IMR-90 (cell line): ENCODE measurements around the gene VWA7. TPM values are rescaled to one million over a fixed set of nuclear protein-coding genes. Genes with fewer than 3 reads are reported as not detected.

Source experiments
- ATAC-seq: fragments of 200-7000 bp; cut with Tn5 transposase; 2 replicates; pipeline ENCODE4 v1.9.1; 2020; ENCODE audit warnings: low read depth, mild to moderate bottlenecking, moderate library complexity
- BruUV-seq: library from RNA; stranded (reverse); fragments of 400-500 nt; replicated peaks from 2 replicates; lab custom pipeline; 2021; lab: Mats Ljungman, UMichigan
- CTCF ChIA-PET: fragments of 300-600 bp; formaldehyde crosslinking; extraction: SDS; loops from one replicate; lab custom pipeline; 2021; ENCODE audit warnings: antibody characterized with exemption; lab: Yijun Ruan, JAX
- POLR2A ChIA-PET: fragments of 300-600 bp; sonication (Branson Sonifier 250); formaldehyde crosslinking; loops from one replicate; lab custom pipeline; 2022; ENCODE audit warnings: antibody characterized with exemption; ENCODE audit not compliant: unreplicated experiment; lab: Charles Lee
- DNase-seq: peaks from one replicate; pipeline ENCODE4 v3.0.0; 2013
- H2AFZ ChIP-seq: replicated peaks from 2 replicates; pipeline ENCODE3; 2013; ENCODE audit warnings: low read length, mild to moderate bottlenecking; ENCODE audit not compliant: poor library complexity
- H2AK5ac ChIP-seq: 2 replicates; pipeline ENCODE4 v1.6.1; 2013; ENCODE audit warnings: low read depth, low read length, inconsistent platforms
- H2AK9ac ChIP-seq: replicated peaks from 2 replicates; pipeline ENCODE3; 2013; ENCODE audit warnings: mild to moderate bottlenecking, low read depth, low read length, moderate library complexity; ENCODE audit not compliant: poor library complexity
- H2BK120ac ChIP-seq: 2 replicates; pipeline ENCODE4 v1.6.1; 2013; ENCODE audit warnings: low read depth, low read length, inconsistent platforms
- H2BK15ac ChIP-seq: 3 replicates; pipeline ENCODE4 v1.6.1; 2013; ENCODE audit warnings: low read depth, low read length, inconsistent platforms
- H2BK20ac ChIP-seq: 2 replicates; pipeline ENCODE4 v1.6.1; 2013; ENCODE audit warnings: low read depth, mild to moderate bottlenecking, inconsistent platforms, low read length, moderate library complexity
- H2BK5ac ChIP-seq: 2 replicates; pipeline ENCODE4 v1.6.1; 2013; ENCODE audit warnings: mild to moderate bottlenecking, low read depth, low read length, inconsistent platforms; ENCODE audit not compliant: poor library complexity, severe bottlenecking
- H3K14ac ChIP-seq: replicated peaks from 2 replicates; pipeline ENCODE4 v1.6.1; 2013; ENCODE audit warnings: low read depth, low read length, inconsistent platforms
- H3K18ac ChIP-seq: 2 replicates; pipeline ENCODE4 v1.6.1; 2013; ENCODE audit warnings: low read depth, low read length, control low read depth
- H3K23ac ChIP-seq: 2 replicates; pipeline ENCODE4 v1.6.1; 2013; ENCODE audit warnings: low read depth, low read length, inconsistent platforms
- H3K27ac ChIP-seq: 2 replicates; pipeline ENCODE4 v1.5.1; 2013; ENCODE audit warnings: mild to moderate bottlenecking, control low read depth, low read length; ENCODE audit not compliant: insufficient read depth
- H3K27me3 ChIP-seq: 2 replicates; pipeline ENCODE4 v1.6.1; 2013; ENCODE audit warnings: low read length; ENCODE audit not compliant: control insufficient read depth, insufficient read depth
- H3K36me3 ChIP-seq: 2 replicates; pipeline ENCODE4 v1.6.1; 2013; ENCODE audit warnings: low read length, mixed read lengths; ENCODE audit not compliant: control insufficient read depth, insufficient read depth
- H3K4ac ChIP-seq: 2 replicates; pipeline ENCODE4 v1.6.1; 2013; ENCODE audit warnings: low read depth, low read length, inconsistent platforms
- H3K4me1 ChIP-seq: 2 replicates; pipeline ENCODE4 v1.6.1; 2013; ENCODE audit warnings: low read length, mixed read lengths; ENCODE audit not compliant: control insufficient read depth, insufficient read depth
- H3K4me2 ChIP-seq: 2 replicates; pipeline ENCODE4 v1.6.1; 2013; ENCODE audit warnings: low read depth, mild to moderate bottlenecking, control low read depth, low read length, moderate library complexity
- H3K4me3 ChIP-seq: 2 replicates; pipeline ENCODE4 v1.5.1; 2013; ENCODE audit warnings: low read depth, mild to moderate bottlenecking, control low read depth, low read length, moderate library complexity; ENCODE audit not compliant: insufficient read depth
- H3K56ac ChIP-seq: 2 replicates; pipeline ENCODE4 v1.6.1; 2013; ENCODE audit warnings: low read length, inconsistent platforms; ENCODE audit not compliant: insufficient read depth; ENCODE audit errors: extremely low read depth
- H3K79me1 ChIP-seq, 2 experiments: 2 replicates each; pipeline ENCODE4 v1.6.1; 2013; ENCODE audit warnings: low read length in 2 of 2, inconsistent platforms in 1 of 2, low read depth in 1 of 2
- H3K9ac ChIP-seq: 2 replicates; pipeline ENCODE4 v1.6.1; 2013; ENCODE audit warnings: low read depth, low read length, control low read depth
- H3K9me1 ChIP-seq: 2 replicates; pipeline ENCODE4 v1.6.1; 2013; ENCODE audit warnings: low read length, inconsistent platforms; ENCODE audit not compliant: insufficient read depth
- H3K9me3 ChIP-seq: 2 replicates; pipeline ENCODE4 v1.6.1; 2013; ENCODE audit warnings: low read length; ENCODE audit not compliant: control insufficient read depth, insufficient read depth
- H4K20me1 ChIP-seq: 2 replicates; pipeline ENCODE4 v1.6.1; 2013; ENCODE audit warnings: low read length, inconsistent platforms; ENCODE audit not compliant: insufficient read depth
- H4K5ac ChIP-seq: 2 replicates; pipeline ENCODE4 v1.6.1; 2013; ENCODE audit warnings: mild to moderate bottlenecking, low read depth, low read length, control low read depth
- H4K8ac ChIP-seq, 2 experiments: 2 replicates each; pipeline ENCODE4 v1.6.1; 2013; ENCODE audit warnings: low read depth in 2 of 2, low read length in 2 of 2, control low read depth in 1 of 2, inconsistent platforms in 1 of 2
- H4K91ac ChIP-seq: 2 replicates; pipeline ENCODE4 v1.6.1; 2013; ENCODE audit warnings: low read depth, low read length, inconsistent platforms; ENCODE audit not compliant: insufficient read depth
- BHLHE40 ChIP-seq: fragments of 150-350 bp; IDR thresholded peaks from 2 replicates; pipeline ENCODE4 v1.6.1; 2016; ENCODE audit warnings: mild to moderate bottlenecking, low read depth, low read length
- CEBPB ChIP-seq: IDR thresholded peaks from 2 replicates; pipeline ENCODE4 v1.6.1; 2012; ENCODE audit warnings: low read depth, low read length, improper control_type of control experiment
- CHD1 ChIP-seq: IDR thresholded peaks from 2 replicates; pipeline ENCODE4 v1.6.1; 2012; ENCODE audit warnings: low read depth, low read length, improper control_type of control experiment
- FOS ChIP-seq: fragments of 150-350 bp; IDR thresholded peaks from 2 replicates; pipeline ENCODE4 v1.6.1; 2016; ENCODE audit warnings: low read depth, low read length
- MAFK ChIP-seq: IDR thresholded peaks from 2 replicates; pipeline ENCODE4 v1.6.1; 2012; ENCODE audit warnings: low read depth, low read length, improper control_type of control experiment
- MAZ ChIP-seq: IDR thresholded peaks from 2 replicates; pipeline ENCODE4 v1.6.1; 2012; ENCODE audit warnings: low read depth, mild to moderate bottlenecking, low read length, improper control_type of control experiment, moderate library complexity, borderline replicate concordance
- NFE2L2 ChIP-seq: fragments of 150-350 bp; IDR thresholded peaks from 2 replicates; pipeline ENCODE4 v1.6.1; 2016; ENCODE audit warnings: low read depth, mild to moderate bottlenecking, low read length
- POLR2A ChIP-seq: IDR thresholded peaks from 2 replicates; pipeline ENCODE4 v1.6.1; 2012; ENCODE audit warnings: mild to moderate bottlenecking, low read depth, low read length
- RAD21 ChIP-seq: IDR thresholded peaks from 2 replicates; pipeline ENCODE4 v1.6.1; 2012; ENCODE audit warnings: low read length, improper control_type of control experiment
- RCOR1 ChIP-seq: IDR thresholded peaks from 2 replicates; pipeline ENCODE4 v1.6.1; 2012; ENCODE audit warnings: mild to moderate bottlenecking, low read length, improper control_type of control experiment; ENCODE audit not compliant: insufficient replicate concordance
- RFX5 ChIP-seq: IDR thresholded peaks from 2 replicates; pipeline ENCODE4 v1.8.0; 2012; ENCODE audit warnings: low read depth, mild to moderate bottlenecking, low read length, moderate library complexity
- SMC3 ChIP-seq: fragments of 150-350 bp; IDR thresholded peaks from 2 replicates; pipeline ENCODE4 v1.6.1; 2016; ENCODE audit warnings: low read depth, mild to moderate bottlenecking, antibody characterized with exemption, low read length, moderate library complexity
- WGBS, 2 experiments: methylation state at CpG; one replicate each; pipeline versions ENCODE4 v1.1.5 to v1.1.7; 2013; ENCODE audit warnings: missing lambda C conversion rate in 2 of 2; ENCODE audit not compliant: insufficient read length in 1 of 2; ENCODE audit errors: extremely low coverage in 2 of 2; 5-methylcytosine and 5-hydroxymethylcytosine counted together
- dilution Hi-C: fragments of 300-500 bp; cut with HindIII; formaldehyde crosslinking; loops from one replicate; pipeline ENCODE4 v1.14.3; 2018; ENCODE audit warnings: low sequenced_read_pairs; ENCODE audit not compliant: unreplicated experiment
- in situ Hi-C: fragments of 300-500 bp; cut with MboI; formaldehyde crosslinking; loops from 3 replicates; pipeline ENCODE4 v1.14.3; 2019; ENCODE audit warnings: low sequenced_read_pairs, inconsistent platforms, mixed read lengths
- intact Hi-C: fragments of 100-400 bp; cut with micrococcal nuclease; formaldehyde crosslinking; loops from 2 replicates; pipeline ENCODE4 v1.10.0; 2022
- polyA plus RNA-seq, 3 experiments: library from polyadenylated mRNA; depleted of rRNA; stranded (reverse); fragments of >200 nt; gene quantifications; 2 replicates each; pipeline ENCODE4 v1.2.3, GENCODE V29; 2012; ENCODE audit warnings: low replicate concordance in 1 of 3
- total RNA-seq: library from RNA; depleted of rRNA; stranded (reverse); fragments of >200 nt; gene quantifications from 2 replicates; pipeline ENCODE4 v1.2.3, GENCODE V29; 2012
- TF ChIP-seq, protein P1 (sequence below): conservative IDR thresholded peaks from 2 replicates; pipeline ENCODE4 v1.5.1; 2012; ENCODE audit warnings: mild to moderate bottlenecking, low read depth, low read length, improper control_type of control experiment

The VWA7 gene
- total and polyA plus RNA-seq, 2 of the 4 experiments (the other 2 are of a cell fraction), result under 0.01 to 1.4 TPM

GRCh38 chr6:31737315-31737990 is 39.7 kb downstream of the VWA7 start:
- peak overlapping the region; percentile 70 for H2AK5ac ChIP-seq
- H2AFZ ChIP-seq, result no peak overlapping the region
- intact Hi-C loops, result no loop called here

More at GRCh38 chr6:31737315-31737990, 39.7 kb downstream of the VWA7 start:
- no peak for DNase-seq
- peaks cover 18% of the 10 kb centered on the region for H3K4me1 ChIP-seq
- H3K56ac ChIP-seq, result peak overlapping the region; percentile 36
- peak overlapping the region; percentile 68 for H3K4me2 ChIP-seq
- peak overlapping the region; percentile 77; the same call in 1 of the 2 replicates for H3K23ac ChIP-seq
- peak overlapping the region; percentile 71; the same call in 1 of the 3 replicates for H2BK15ac ChIP-seq
- peak overlapping the region; percentile 79 for H2BK120ac ChIP-seq
- CTCF ChIA-PET, result interaction anchor here (0.6 to 1.3 kb wide), 7 partner anchors 10 to 49 kb away, joined by 3 to 7 read pairs (median 3); partner anchors contain the start of gene ABHD16A
- H3K9ac ChIP-seq, result peak overlapping the region; percentile 28; the same call in 1 of the 2 replicates
- H3K27ac ChIP-seq, result peak overlapping the region; percentile 65
- H3K79me1 ChIP-seq, result peaks cover 13 to 75% of the 10 kb centered on the region in 2 experiments; a peak in 3 of 4 replicates
- peak overlapping the region; percentile 86 for H4K91ac ChIP-seq
- peak overlapping the region; percentile 60; the same call in 1 of the 2 replicates for H3K18ac ChIP-seq
- H3K4me3 ChIP-seq, result no peak overlapping the region
- peak overlapping the region; percentile 92 for H2BK5ac ChIP-seq
- H4K8ac ChIP-seq, result peak overlapping the region; percentile 63 to 95; a peak in 3 of 4 replicates
- peak overlapping the region; percentile 81 for H4K5ac ChIP-seq
- H4K20me1 ChIP-seq, result peaks cover 21% of the 10 kb centered on the region
- POLR2A ChIA-PET, result no interaction called here
- peaks cover 18% of the 10 kb centered on the region for H3K9me1 ChIP-seq
- in situ Hi-C loops, result no loop called here
- H3K14ac ChIP-seq, result peak overlapping the region; percentile 95
- no peaks in the 10 kb centered on the region for H3K27me3 ChIP-seq
- no peak for TF ChIP-seq SMC3
- TF ChIP-seq, protein P1, sequence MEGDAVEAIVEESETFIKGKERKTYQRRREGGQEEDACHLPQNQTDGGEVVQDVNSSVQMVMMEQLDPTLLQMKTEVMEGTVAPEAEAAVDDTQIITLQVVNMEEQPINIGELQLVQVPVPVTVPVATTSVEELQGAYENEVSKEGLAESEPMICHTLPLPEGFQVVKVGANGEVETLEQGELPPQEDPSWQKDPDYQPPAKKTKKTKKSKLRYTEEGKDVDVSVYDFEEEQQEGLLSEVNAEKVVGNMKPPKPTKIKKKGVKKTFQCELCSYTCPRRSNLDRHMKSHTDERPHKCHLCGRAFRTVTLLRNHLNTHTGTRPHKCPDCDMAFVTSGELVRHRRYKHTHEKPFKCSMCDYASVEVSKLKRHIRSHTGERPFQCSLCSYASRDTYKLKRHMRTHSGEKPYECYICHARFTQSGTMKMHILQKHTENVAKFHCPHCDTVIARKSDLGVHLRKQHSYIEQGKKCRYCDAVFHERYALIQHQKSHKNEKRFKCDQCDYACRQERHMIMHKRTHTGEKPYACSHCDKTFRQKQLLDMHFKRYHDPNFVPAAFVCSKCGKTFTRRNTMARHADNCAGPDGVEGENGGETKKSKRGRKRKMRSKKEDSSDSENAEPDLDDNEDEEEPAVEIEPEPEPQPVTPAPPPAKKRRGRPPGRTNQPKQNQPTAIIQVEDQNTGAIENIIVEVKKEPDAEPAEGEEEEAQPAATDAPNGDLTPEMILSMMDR, result no peak
- TF ChIP-seq MAZ, result no peak
- TF ChIP-seq CEBPB, result no peak
- TF ChIP-seq RAD21, result no peak
- TF ChIP-seq RFX5, result no peak
- no peak for TF ChIP-seq NFE2L2
- no peak for TF ChIP-seq BHLHE40
- no peak for TF ChIP-seq POLR2A
- TF ChIP-seq FOS, result no peak
- TF ChIP-seq RCOR1, result no peak
- no peak for TF ChIP-seq MAFK
- no peak for TF ChIP-seq CHD1
- H2AK9ac ChIP-seq, result peak overlapping the region; percentile 94
- ATAC-seq, result no peak
- no TSS peak for BruUV-seq
- 27 to 100% methylated on average over 2 of the region's 7 CpGs for WGBS, 2 experiments
- H3K9me3 ChIP-seq, result no peaks in the 10 kb centered on the region
- dilution Hi-C loops, result no loop called here
- peaks cover 19% of the 10 kb centered on the region for H3K36me3 ChIP-seq
- H3K4ac ChIP-seq, result peak overlapping the region; percentile 90
- peak overlapping the region; percentile 76; the same call in 1 of the 2 replicates for H2BK20ac ChIP-seq
